GM12892 (cell line): ENCODE results near the gene LINC00237.
A peak's percentile ranks its signal among the peaks of the same experiment; 100 is the strongest.

Experiments
- DNase-seq: peaks from one replicate; pipeline ENCODE4 v3.0.0; 2011; ENCODE audit not compliant: insufficient read length
- FAIRE-seq: peaks from 2 replicates; lab custom pipeline; 2011; peaks lifted over from hg19 to GRCh38; lab: Jason Lieb, UNC
- POLR2A ChIP-seq: IDR thresholded peaks from 2 replicates; pipeline ENCODE4 v1.6.1; 2011; ENCODE audit warnings: low read depth, low read length, control low read depth
- POLR2AphosphoS5 ChIP-seq: IDR thresholded peaks from 2 replicates; pipeline ENCODE4 v1.6.1; 2011; ENCODE audit warnings: low read depth, low read length, control low read depth
- TAF1 ChIP-seq: IDR thresholded peaks from 2 replicates; pipeline ENCODE4 v1.6.1; 2011; ENCODE audit warnings: low read depth, mild to moderate bottlenecking, control low read depth, low read length, borderline replicate concordance

The LINC00237 gene

DNA sequence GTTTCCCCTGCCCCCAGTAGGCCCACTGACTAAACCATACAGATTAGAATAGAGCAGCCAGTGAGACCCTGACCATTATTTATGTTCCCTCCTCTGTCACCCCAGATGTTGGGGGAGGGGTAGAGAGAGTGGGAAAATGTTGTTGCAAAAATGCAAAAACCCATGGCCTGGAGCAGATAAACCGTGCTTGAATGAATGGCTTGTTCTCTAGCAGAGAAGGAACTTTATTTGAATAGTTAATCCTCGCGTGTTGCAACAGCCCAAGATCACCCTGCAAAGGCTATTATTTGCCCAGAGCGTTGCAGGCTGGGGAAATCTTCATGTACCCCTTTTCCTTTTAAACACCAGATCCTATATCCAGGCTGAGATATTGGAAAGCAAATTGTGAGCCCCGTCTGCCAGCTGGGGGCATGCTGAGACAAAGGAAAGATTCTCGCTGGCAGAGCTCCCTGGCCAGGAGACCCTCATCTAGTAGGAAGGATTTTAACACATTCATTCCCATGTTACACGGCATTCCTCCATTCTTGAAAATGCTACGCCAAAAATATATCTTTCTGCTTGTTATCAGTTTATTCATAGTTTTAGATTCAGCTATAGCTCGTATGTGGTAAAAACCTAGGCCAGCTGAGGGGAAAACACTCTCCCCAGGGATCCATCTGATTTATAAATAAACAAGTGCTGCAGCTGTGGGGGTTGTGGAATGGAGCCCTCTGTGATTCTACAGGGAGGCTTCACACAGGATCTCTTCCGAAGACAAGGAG is 53.0 kb downstream of the LINC00237 start:
- DNase-seq (no peak), FAIRE-seq (no peak)
- TF ChIP-seq POLR2A (no peak), TAF1 (no peak), POLR2AphosphoS5 (no peak)

GRCh38 chr20:21052686-21053001 is 53.5 kb downstream of the LINC00237 start:
- no peak for FAIRE-seq
- no peak for DNase-seq
- TF ChIP-seq POLR2A (no peak), TAF1 (no peak), POLR2AphosphoS5 (no peak)

GRCh38 chr20:21052241-21052640 is 53.9 kb downstream of the LINC00237 start:
- DNase-seq (no peak), FAIRE-seq (no peak)
- no peak for TF ChIP-seq TAF1
- no peak for TF ChIP-seq POLR2A
- TF ChIP-seq POLR2AphosphoS5 = no peak

DNA sequence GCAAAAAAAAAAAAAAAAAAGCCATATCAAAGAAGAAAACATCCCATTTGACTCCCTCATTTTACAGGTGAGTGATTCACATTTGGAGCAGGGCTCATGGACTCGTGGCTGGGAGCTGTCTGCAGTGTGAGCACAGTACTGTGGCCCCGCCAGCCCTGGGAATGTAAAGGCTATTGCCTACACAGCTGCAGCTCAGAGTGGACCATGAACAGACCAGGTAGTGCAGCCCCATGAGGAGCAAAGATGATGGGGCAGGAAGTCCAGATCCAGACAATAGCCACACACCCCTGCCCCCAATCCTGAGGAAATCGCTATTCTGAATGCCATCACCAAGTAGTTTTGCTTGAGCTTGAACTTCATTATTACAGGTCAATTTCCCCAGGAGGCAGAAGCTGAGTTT is 55.4 kb downstream of the LINC00237 start:
- no peak for FAIRE-seq
- no peak for TF ChIP-seq TAF1
- TF ChIP-seq POLR2AphosphoS5 = no peak
- no peak for TF ChIP-seq POLR2A
- no peak for DNase-seq

GRCh38 chr20:21049305-21049828 is 56.8 kb downstream of the LINC00237 start:
- no peak for TF ChIP-seq POLR2A
- no peak for FAIRE-seq
- DNase-seq = no peak

DNA sequence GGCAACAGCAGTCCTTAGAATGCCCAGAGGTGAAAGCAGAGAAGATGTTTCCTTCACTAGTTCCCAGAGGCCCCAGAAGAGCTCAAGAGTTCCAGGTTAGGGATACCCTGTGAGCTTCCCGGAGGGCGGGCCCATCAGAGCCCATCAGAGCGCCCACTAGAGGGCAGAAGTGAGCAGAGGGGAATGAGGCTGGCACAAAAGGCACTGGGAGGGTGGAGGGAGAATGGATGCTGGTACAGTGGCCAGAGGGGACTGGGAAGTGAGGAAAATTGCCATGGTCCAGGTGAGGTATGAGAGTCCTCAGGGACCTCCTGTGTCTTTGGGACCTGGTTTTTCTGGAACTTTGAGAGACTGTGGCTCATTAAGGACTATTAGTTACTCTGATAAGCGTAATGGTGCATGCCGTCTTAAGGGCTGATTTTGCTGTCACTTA is 57.3 kb downstream of the LINC00237 start:
- FAIRE-seq = no peak
- TF ChIP-seq POLR2AphosphoS5 (no peak), POLR2A (no peak)

DNA sequence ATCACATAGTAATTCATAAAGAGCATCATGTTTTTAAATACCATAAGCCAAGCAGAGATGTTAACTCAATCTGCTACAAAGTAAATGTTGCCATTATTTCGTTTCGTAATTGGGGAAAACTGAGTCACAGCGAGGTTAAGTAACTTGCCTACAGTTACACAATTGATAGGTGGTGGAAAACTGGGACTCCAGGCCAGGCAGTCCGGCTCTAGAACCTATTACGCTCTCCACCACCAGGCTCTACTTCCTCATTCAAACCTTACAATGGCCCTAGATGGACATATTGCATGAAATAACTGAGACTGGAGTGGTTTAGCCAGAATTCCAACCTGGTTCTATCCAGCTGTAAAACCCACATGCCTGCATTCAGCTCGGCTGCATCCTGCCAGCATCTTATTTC is 58.2 kb downstream of the LINC00237 start:
- no peak for TF ChIP-seq TAF1
- TF ChIP-seq POLR2A = no peak
- TF ChIP-seq POLR2AphosphoS5 = no peak
- FAIRE-seq = no peak
- no peak for DNase-seq

More for the DNA sequence above, 57.3 kb downstream of the LINC00237 start:
- peak; percentile 41 for DNase-seq

- DNase-seq (no peak), FAIRE-seq (no peak)
- TF ChIP-seq POLR2AphosphoS5 = no peak
- TF ChIP-seq TAF1 = no peak
- TF ChIP-seq POLR2A = no peak
Observed at GRCh38 chr20:21046413-21047070, 59.6 kb downstream of the LINC00237 start.
